HCT116 (cell line): ENCODE results near the gene CATSPERD. TPM values are rescaled to one million over a fixed set of nuclear protein-coding genes. Genes with fewer than 3 reads are reported as not detected.

Experiments used
- ATAC-seq: fragments of 200-7000 bp; cut with Tn5 transposase; 2 replicates; pipeline ENCODE4 v1.9.1; 2020; ENCODE audit warnings: mild to moderate bottlenecking, moderate library complexity
- BruUV-seq: library from RNA; stranded (reverse); fragments of 400-500 nt; replicated peaks from 2 replicates; lab custom pipeline; 2021; lab: Mats Ljungman, UMichigan
- CTCF ChIA-PET: fragments of 300-600 bp; sonication (Branson Sonifier 250); formaldehyde crosslinking; loops from one replicate; lab custom pipeline; 2021; ENCODE audit warnings: antibody characterized with exemption; lab: Charles Lee
- POLR2A ChIA-PET: fragments of 300-600, 350-600 bp; sonication (Branson Sonifier 250); formaldehyde crosslinking; loops from one replicate; lab custom pipeline; 2021; ENCODE audit warnings: antibody characterized with exemption; lab: Charles Lee
- RAD21 ChIA-PET, 2 experiments: fragments of 300-600 bp; sonication (Branson Sonifier 250); formaldehyde crosslinking; loops; one replicate each; lab custom pipeline; 2023; ENCODE audit warnings: low total read pairs in 2 of 2; ENCODE audit not compliant: uncharacterized antibody in 2 of 2, unreplicated experiment in 2 of 2, low non-redundant PET in 1 of 2; lab: Charles Lee
- DNase-seq: peaks from one replicate; pipeline ENCODE4 v3.0.0-alpha.2; 2010; ENCODE audit warnings: low read depth, low spot score
- H2AFZ ChIP-seq: fragments of 200-600 bp; shearing (Covaris generic), sonication (generic); 2 replicates; pipeline ENCODE4 v1.6.1; 2017; ENCODE audit warnings: low read depth, mixed run types, mixed read lengths, antibody characterized with exemption, low read length; ENCODE audit not compliant: poor library complexity, severe bottlenecking
- H3K27ac ChIP-seq: 2 replicates; pipeline ENCODE4 v1.5.1; 2012; ENCODE audit warnings: low read depth, low read length
- H3K27me3 ChIP-seq: fragments of 200-600 bp; sonication (generic); 2 replicates; pipeline ENCODE4 v1.6.1; 2016; ENCODE audit warnings: mixed run types, low read length, mixed read lengths; ENCODE audit not compliant: insufficient read depth
- H3K36me3 ChIP-seq, 2 experiments: fragments of 200-500 bp in 1 of 2; fragments of 200-600 bp in 1 of 2; sonication (Bioruptor generic) in 1 of 2; sonication (generic) in 1 of 2; 2 replicates each; pipeline versions ENCODE4 v1.5.1 to v1.6.1; 2014 to 2016; ENCODE audit warnings: low read length in 2 of 2, inconsistent platforms in 1 of 2, mixed read lengths in 1 of 2, mixed run types in 1 of 2; ENCODE audit not compliant: insufficient read depth in 2 of 2, control insufficient read depth in 1 of 2
- H3K4me1 ChIP-seq, 2 experiments: fragments of 200-600 bp in 1 of 2; sonication (generic) in 1 of 2; 2 replicates each; pipeline versions ENCODE4 v1.5.1 to v1.6.1; 2012 to 2017; ENCODE audit warnings: low read length in 2 of 2, inconsistent platforms in 1 of 2, mild to moderate bottlenecking in 1 of 2, mixed read lengths in 1 of 2, mixed run types in 1 of 2, moderate library complexity in 1 of 2; ENCODE audit not compliant: insufficient read depth in 2 of 2, control insufficient read depth in 1 of 2
- H3K4me2 ChIP-seq: fragments of 200-600 bp; sonication (generic); 2 replicates; pipeline ENCODE4 v1.6.1; 2017; ENCODE audit warnings: mixed run types, low read length, mixed read lengths
- H3K4me3 ChIP-seq, 2 experiments: fragments of 200-600 bp in 1 of 2; sonication (generic) in 1 of 2; replicated peaks in 1 of 2; 2 replicates each; pipeline ENCODE4 v1.5.1; 2011 to 2016; ENCODE audit warnings: low read length in 2 of 2, control low read depth in 1 of 2, low read depth in 1 of 2, mild to moderate bottlenecking in 1 of 2, mixed read lengths in 1 of 2, mixed run types in 1 of 2
- H3K79me2 ChIP-seq: fragments of 200-600 bp; sonication (generic); 2 replicates; pipeline ENCODE4 v1.6.1; 2017; ENCODE audit warnings: mild to moderate bottlenecking, mixed run types, low read length, moderate library complexity, mixed read lengths; ENCODE audit not compliant: insufficient read depth
- H3K9ac ChIP-seq: fragments of 200-600 bp; sonication (generic); 2 replicates; pipeline ENCODE4 v1.6.1; 2016; ENCODE audit warnings: low read length, mixed read lengths
- H3K9me2 ChIP-seq: fragments of 200-600 bp; sonication (generic), shearing (Covaris generic); 2 replicates; pipeline ENCODE4 v1.6.1; 2017; ENCODE audit warnings: mixed run types, mild to moderate bottlenecking, moderate library complexity; ENCODE audit not compliant: insufficient read depth
- H3K9me3 ChIP-seq, 2 experiments: fragments of 200-500 bp in 1 of 2; fragments of 200-600 bp in 1 of 2; sonication (Bioruptor generic) in 1 of 2; sonication (generic) in 1 of 2; 2 replicates each; pipeline ENCODE4 v1.6.1; 2014 to 2017; ENCODE audit warnings: low read length in 2 of 2, mixed read lengths in 2 of 2, inconsistent platforms in 1 of 2, low read depth in 1 of 2, mild to moderate bottlenecking in 1 of 2, mixed run types in 1 of 2, moderate library complexity in 1 of 2; ENCODE audit not compliant: control insufficient read depth in 1 of 2, insufficient read depth in 1 of 2
- H4K20me1 ChIP-seq: fragments of 200-600 bp; sonication (generic), shearing (Covaris generic); 2 replicates; pipeline ENCODE4 v1.6.1; 2017; ENCODE audit warnings: mixed run types, mild to moderate bottlenecking, moderate library complexity; ENCODE audit not compliant: insufficient read depth
- CBX3 ChIP-seq: IDR thresholded peaks from 2 replicates; pipeline ENCODE4 v1.6.1; 2012; ENCODE audit warnings: low read depth
- CEBPB ChIP-seq: IDR thresholded peaks from 2 replicates; pipeline ENCODE4 v1.6.1; 2012; ENCODE audit warnings: low read depth
- CTCF ChIP-seq, 3 experiments: fragments of 200-600 bp in 1 of 3; sonication (generic) in 1 of 3; IDR thresholded peaks in 2 of 3; conservative IDR thresholded peaks in 1 of 3; 2 replicates each; pipeline ENCODE4 v1.5.1; 2012 to 2017; ENCODE audit warnings: low read depth in 2 of 3, low read length in 2 of 3, antibody characterized with exemption in 1 of 3, borderline replicate concordance in 1 of 3, control low read depth in 1 of 3, mild to moderate bottlenecking in 1 of 3, mixed read lengths in 1 of 3, mixed run types in 1 of 3, moderate library complexity in 1 of 3; ENCODE audit not compliant: insufficient read depth in 1 of 3
- EGR1 ChIP-seq: IDR thresholded peaks from 2 replicates; pipeline ENCODE4 v1.6.1; 2012; ENCODE audit warnings: low read depth
- ELF1 ChIP-seq: IDR thresholded peaks from 2 replicates; pipeline ENCODE4 v1.6.1; 2012; ENCODE audit warnings: low read depth, borderline replicate concordance
- EZH2 ChIP-seq: fragments of 200-600 bp; sonication (generic); IDR thresholded peaks from 2 replicates; pipeline ENCODE4 v1.6.1; 2017; ENCODE audit warnings: antibody characterized with exemption, mixed run types
- EZH2phosphoT487 ChIP-seq: fragments of 200-600 bp; IDR thresholded peaks from 2 replicates; pipeline ENCODE4 v1.6.1; 2018; ENCODE audit warnings: antibody characterized with exemption, borderline replicate concordance
- FOSL1 ChIP-seq: IDR thresholded peaks from 2 replicates; pipeline ENCODE4 v1.6.1; 2012; ENCODE audit warnings: low read depth
- POLR2A ChIP-seq: IDR thresholded peaks from 2 replicates; pipeline ENCODE4 v1.7.0; 2011; ENCODE audit warnings: borderline replicate concordance; ENCODE audit not compliant: insufficient read depth, insufficient read length; ENCODE audit errors: extremely low read depth
- RAD21 ChIP-seq: IDR thresholded peaks from 2 replicates; pipeline ENCODE4 v1.6.1; 2012; ENCODE audit warnings: low read depth, mild to moderate bottlenecking
- REST ChIP-seq: IDR thresholded peaks from 2 replicates; pipeline ENCODE4 v1.6.1; 2012; ENCODE audit warnings: low read depth
- SIN3A ChIP-seq: IDR thresholded peaks from 2 replicates; pipeline ENCODE4 v1.6.1; 2012; ENCODE audit warnings: low read depth
- TCF7L2 ChIP-seq: IDR thresholded peaks from 2 replicates; pipeline ENCODE4 v1.7.0; 2011; ENCODE audit warnings: borderline replicate concordance, inconsistent platforms; ENCODE audit not compliant: insufficient read depth, insufficient read length; ENCODE audit errors: extremely low read depth
- YY1 ChIP-seq: IDR thresholded peaks from 2 replicates; pipeline ENCODE4 v1.6.1; 2011; ENCODE audit warnings: low read length, low read depth, moderate library complexity, mild to moderate bottlenecking; ENCODE audit not compliant: insufficient replicate concordance; ENCODE audit errors: extremely low read depth
- ZBTB33 ChIP-seq: IDR thresholded peaks from 2 replicates; pipeline ENCODE4 v1.6.1; 2011; ENCODE audit warnings: mild to moderate bottlenecking, low read length, moderate library complexity; ENCODE audit not compliant: insufficient replicate concordance; ENCODE audit errors: extremely low read depth
- ZFX ChIP-seq: fragments of 450-650 bp; IDR thresholded peaks from 2 replicates; pipeline ENCODE4 v1.6.1; 2017
- ZNF274 ChIP-seq: fragments of 200-500 bp; sonication (Bioruptor generic); IDR thresholded peaks from 2 replicates; pipeline ENCODE4 v1.6.1; 2014; ENCODE audit warnings: mild to moderate bottlenecking, low read depth, low read length, inconsistent platforms
- intact Hi-C: fragments of 100-400 bp; cut with micrococcal nuclease; formaldehyde crosslinking; loops from 2 replicates; pipeline ENCODE4 v1.10.0; 2022
- total RNA-seq: library from RNA; stranded (reverse); gene quantifications from one replicate; pipeline ENCODE4 v1.2.1, GENCODE V29; 2021; ENCODE audit not compliant: unreplicated experiment
- TF ChIP-seq, protein P1 (sequence below): IDR thresholded peaks from 2 replicates; pipeline ENCODE4 v1.6.1; 2012
- TF ChIP-seq, protein P2 (sequence below): IDR thresholded peaks from 2 replicates; pipeline ENCODE4 v1.6.1; 2012

CATSPERD gene
- total RNA-seq, 1 experiment from 2014 or later: not detected

DNA sequence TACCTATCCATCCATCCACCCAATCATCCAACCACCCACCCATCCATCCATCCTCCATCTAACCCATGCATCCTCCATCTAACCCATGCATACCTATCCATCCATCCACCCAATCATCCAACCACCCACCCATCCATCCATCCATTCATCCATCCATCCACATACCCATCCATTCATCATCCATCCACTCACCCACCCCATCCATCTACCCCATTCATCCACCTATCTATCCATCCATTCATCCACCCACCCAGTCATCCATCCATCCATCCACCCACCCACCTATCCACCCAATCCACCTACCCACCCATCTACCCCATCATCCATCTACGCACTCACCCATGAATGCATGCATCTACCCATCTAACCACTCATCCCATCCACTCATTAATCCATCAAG lies 46.7 kb upstream of the CATSPERD start:
- intact Hi-C loops: no loop called here
- DNase-seq (no peak), ATAC-seq (no peak)
- Histone ChIP-seq H4K20me1 (no peaks in the 10 kb centered on the region), H3K4me1 (no peaks in the 10 kb centered on the region), H3K9me2 (no peaks in the 10 kb centered on the region), H3K4me2 (no peak overlapping the region), H2AFZ (no peak overlapping the region), H3K4me3 (no peak overlapping the region), H3K9ac (no peak overlapping the region), H3K36me3 (peaks cover 3 to 10% of the 10 kb centered on the region in 2 experiments; a peak in 2 of 4 replicates), H3K9me3 (no peaks in the 10 kb centered on the region), H3K27me3 (no peaks in the 10 kb centered on the region), H3K27ac (no peak overlapping the region), H3K79me2 (no peaks in the 10 kb centered on the region)
- ChIA-PET POLR2A (no interaction called here), CTCF (no interaction called here), RAD21 (no interaction called here)
- TF ChIP-seq REST (no peak), ZBTB33 (no peak), RAD21 (no peak), EZH2 (no peak), EZH2phosphoT487 (no peak), SIN3A (no peak), FOSL1 (no peak), POLR2A (no peak), CEBPB (no peak), CBX3 (no peak), TCF7L2 (no peak), EGR1 (no peak), ELF1 (no peak), ZFX (no peak), YY1 (no peak), ZNF274 (no peak), CTCF (IDR thresholded peaks at IDR 0.05 in 2 of 3, conservative IDR thresholded peaks at IDR 0.05 in 1 of 3; ENCODE audit: borderline replicate concordance in 1 of 3, insufficient read depth in 1 of 3, low read depth in 2 of 3, low read length in 2 of 3) (no peak)
- TF ChIP-seq, protein P1, sequence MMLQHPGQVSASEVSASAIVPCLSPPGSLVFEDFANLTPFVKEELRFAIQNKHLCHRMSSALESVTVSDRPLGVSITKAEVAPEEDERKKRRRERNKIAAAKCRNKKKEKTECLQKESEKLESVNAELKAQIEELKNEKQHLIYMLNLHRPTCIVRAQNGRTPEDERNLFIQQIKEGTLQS: no peak
- TF ChIP-seq, protein P2, sequence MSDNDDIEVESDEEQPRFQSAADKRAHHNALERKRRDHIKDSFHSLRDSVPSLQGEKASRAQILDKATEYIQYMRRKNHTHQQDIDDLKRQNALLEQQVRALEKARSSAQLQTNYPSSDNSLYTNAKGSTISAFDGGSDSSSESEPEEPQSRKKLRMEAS: no peak
- no TSS peak for BruUV-seq
